GM12878 (cell line): Measurements from ENCODE around the gene SNHG17. TPM values are rescaled to one million over a fixed set of nuclear protein-coding genes. Genes with fewer than 3 reads are reported as not detected.

Source experiments
- BACH1 ChIP-seq: fragments of 450-650 bp; IDR thresholded peaks from 2 replicates; pipeline ENCODE4 v1.6.1; 2017; ENCODE audit warnings: mild to moderate bottlenecking, borderline replicate concordance
- ELK1 ChIP-seq: IDR thresholded peaks from 2 replicates; pipeline ENCODE4 v1.6.1; 2012; ENCODE audit warnings: low read depth, low read length, improper control_type of control experiment
- ESRRA ChIP-seq: IDR thresholded peaks from 2 replicates; pipeline ENCODE4 v1.6.1; 2012; ENCODE audit warnings: mild to moderate bottlenecking, low read length, improper control_type of control experiment
- IRF3 ChIP-seq: fragments of 450-650 bp; IDR thresholded peaks from 2 replicates; pipeline ENCODE4 v1.6.1; 2014; ENCODE audit warnings: mild to moderate bottlenecking
- MAX ChIP-seq: IDR thresholded peaks from 2 replicates; pipeline ENCODE4 v1.6.1; 2012; ENCODE audit warnings: low read depth, low read length, improper control_type of control experiment
- MEF2B ChIP-seq: fragments of 450-650 bp; IDR thresholded peaks from 2 replicates; pipeline ENCODE4 v1.6.1; 2018; ENCODE audit warnings: mild to moderate bottlenecking, moderate library complexity; ENCODE audit not compliant: partially characterized antibody, poor library complexity, severe bottlenecking
- NKRF ChIP-seq: fragments of 450-650 bp; conservative IDR thresholded peaks from 2 replicates; pipeline ENCODE4 v1.6.1; 2017; ENCODE audit warnings: mild to moderate bottlenecking, moderate library complexity
- NR2C1 ChIP-seq: fragments of 450-650 bp; IDR thresholded peaks from 2 replicates; pipeline ENCODE4 v1.6.1; 2017; ENCODE audit warnings: antibody characterized with exemption, mild to moderate bottlenecking, moderate library complexity
- PBX3 ChIP-seq: IDR thresholded peaks from 2 replicates; pipeline ENCODE4 v1.6.1; 2011; ENCODE audit warnings: mild to moderate bottlenecking, low read depth, low read length, moderate library complexity; ENCODE audit not compliant: insufficient replicate concordance
- PRDM15 ChIP-seq: fragments of 450-650 bp; formaldehyde crosslinking; IDR thresholded peaks from 2 replicates; pipeline ENCODE4 v1.4.0; 2020; ENCODE audit warnings: mild to moderate bottlenecking, moderate library complexity
- RAD21 ChIP-seq: IDR thresholded peaks from 2 replicates; pipeline ENCODE4 v1.6.1; 2011; ENCODE audit warnings: mild to moderate bottlenecking, low read depth, low read length, moderate library complexity; ENCODE audit not compliant: insufficient read depth
- SMARCA5 ChIP-seq: fragments of 450-650 bp; IDR thresholded peaks from 2 replicates; pipeline ENCODE4 v1.6.1; 2017; ENCODE audit warnings: mild to moderate bottlenecking
- USF1 ChIP-seq: IDR thresholded peaks from 2 replicates; pipeline ENCODE4 v1.6.1; 2011; ENCODE audit warnings: borderline replicate concordance, low read depth, mild to moderate bottlenecking, moderate library complexity, mixed read lengths, low read length; ENCODE audit not compliant: insufficient read depth; ENCODE audit errors: extremely low read length
- ZNF274 ChIP-seq: IDR thresholded peaks from one replicate; pipeline ENCODE4 v1.8.0; 2011; ENCODE audit not compliant: insufficient read length, insufficient read depth
- polyA plus RNA-seq, 11 experiments: library from polyadenylated mRNA; depleted of rRNA in 4 of 11; unstranded in 6 of 11; stranded (reverse) in 5 of 11; fragments of >200 nt; fragmentation: Nextera tagmentation in 4 of 11; fragmentation: Illumina TruSeq in 1 of 11; extraction: Ambion mirVana in 4 of 11; extraction: Trizol in 1 of 11; gene quantifications; 1 replicate in 1 of 11; 2 replicates in 10 of 11; pipeline versions ENCODE4 v1.2.1 to v1.2.3, GENCODE V29; 2011 to 2016; ENCODE audit warnings: inconsistent platforms in 2 of 11, missing spikeins in 2 of 11, low read depth in 1 of 11
- total RNA-seq, 4 experiments: library from RNA; depleted of rRNA in 3 of 4; stranded (reverse); fragments of >200 nt in 3 of 4; fragmentation: Illumina TruSeq in 1 of 4; extraction: Trizol in 1 of 4; gene quantifications; 2 replicates each; pipeline versions ENCODE4 v1.2.1 to v1.2.3, GENCODE V29; 2013 to 2021

Gene SNHG17
- total and polyA plus RNA-seq, 10 of the 15 experiments (the other 5 are each of a cell fraction or from before 2014, with no cell fraction given) = 20.8 to 63.0 (median 33.9) TPM

GRCh38 chr20:38472513-38473366, 37.6 kb upstream of the SNHG17 start, which contains the start of gene RALGAPB (continued):
- TF ChIP-seq PBX3 = no peak
- peak; percentile 43 for TF ChIP-seq NR2C1
- TF ChIP-seq RAD21 = no peak
- TF ChIP-seq MEF2B = no peak
- TF ChIP-seq NKRF = peak; percentile 78
- 0 out of 2 replicates have a peak, but pooled peaks have one; percentile 18 for TF ChIP-seq SMARCA5
- no peak for TF ChIP-seq PRDM15
- TF ChIP-seq IRF3 = no peak
- no peak for TF ChIP-seq USF1
- TF ChIP-seq BACH1 = peak; percentile 58
- TF ChIP-seq ESRRA = no peak
- no peak for TF ChIP-seq MAX
- TF ChIP-seq ZNF274 = no peak
- TF ChIP-seq ELK1 = peak; percentile 53; the same call in 1 of the 2 replicates
